Parathyroid adenoma (tissue), 2 donors: ENCODE results near the gene WNT5B.

Source experiments
- H2AFZ ChIP-seq: fragments of 300-600 bp; sonication (generic); one replicate; pipeline ENCODE4 v1.7.0; 2017; ENCODE audit warnings: antibody characterized with exemption, mild to moderate bottlenecking
- H3K27ac ChIP-seq: fragments of 300-600 bp; sonication (generic); one replicate; pipeline ENCODE4 v1.7.0; 2017
- H3K27me3 ChIP-seq: fragments of 300-600 bp; sonication (generic); one replicate; pipeline ENCODE4 v1.7.0; 2017; ENCODE audit warnings: low read length; ENCODE audit not compliant: control insufficient read depth, insufficient read depth
- H3K36me3 ChIP-seq: fragments of 300-600 bp; sonication (generic); one replicate; pipeline ENCODE4 v1.7.0; 2017; ENCODE audit warnings: low read length; ENCODE audit not compliant: control insufficient read depth, insufficient read depth
- H3K4me1 ChIP-seq: fragments of 300-600 bp; sonication (generic); one replicate; pipeline ENCODE4 v1.7.0; 2017; ENCODE audit warnings: control low read depth
- H3K4me2 ChIP-seq: fragments of 300-600 bp; sonication (generic); one replicate; pipeline ENCODE4 v1.7.0; 2017; ENCODE audit warnings: low read length
- H3K4me3 ChIP-seq: fragments of 300-600 bp; sonication (generic); one replicate; pipeline ENCODE4 v1.7.0; 2017; ENCODE audit warnings: low read depth, low read length
- H3K79me2 ChIP-seq: fragments of 300-600 bp; sonication (generic); one replicate; pipeline ENCODE4 v1.7.0; 2017; ENCODE audit warnings: control low read depth
- H3K9ac ChIP-seq: fragments of 300-600 bp; sonication (generic); one replicate; pipeline ENCODE4 v1.7.0; 2017; ENCODE audit warnings: mild to moderate bottlenecking
- H3K9me3 ChIP-seq: fragments of 300-600 bp; sonication (generic); one replicate; pipeline ENCODE4 v1.7.0; 2017; ENCODE audit warnings: low read length; ENCODE audit not compliant: control insufficient read depth
- CTCF ChIP-seq: fragments of 300-600 bp; sonication (generic); IDR thresholded peaks from one replicate; pipeline ENCODE4 v1.7.0; 2017; ENCODE audit warnings: antibody characterized with exemption, mild to moderate bottlenecking
- donor health status: primary hyperparathyroidism.

Gene WNT5B

GRCh38 chr12:1642513-1642912 lies 13.5 kb downstream of the WNT5B start:
- H3K4me1 ChIP-seq = peaks cover 47% of the 10 kb centered on the region

GRCh38 chr12:1643043-1643442 lies 14.0 kb downstream of the WNT5B start:
- no peak overlapping the region for H3K4me3 ChIP-seq
- H3K9me3 ChIP-seq = no peaks in the 10 kb centered on the region
- peaks cover 50% of the 10 kb centered on the region for H3K4me1 ChIP-seq
- H3K27ac ChIP-seq = peak overlapping the region; percentile 71
- H3K4me2 ChIP-seq = no peak overlapping the region
- no peak overlapping the region for H2AFZ ChIP-seq
- peaks cover 16% of the 10 kb centered on the region for H3K79me2 ChIP-seq
- H3K36me3 ChIP-seq = no peaks in the 10 kb centered on the region
- TF ChIP-seq CTCF = no peak
- H3K27me3 ChIP-seq = no peaks in the 10 kb centered on the region
- no peak overlapping the region for H3K9ac ChIP-seq

More at GRCh38 chr12:1642513-1642912, 13.5 kb downstream of the WNT5B start:
- TF ChIP-seq CTCF = no peak
- H3K27me3 ChIP-seq = no peaks in the 10 kb centered on the region
- H3K4me2 ChIP-seq = no peak overlapping the region
- H3K4me3 ChIP-seq = no peak overlapping the region
- H3K9me3 ChIP-seq = no peaks in the 10 kb centered on the region
- peak overlapping the region; percentile 71 for H3K27ac ChIP-seq
- no peaks in the 10 kb centered on the region for H3K36me3 ChIP-seq
- H3K79me2 ChIP-seq = peaks cover 16% of the 10 kb centered on the region
- H2AFZ ChIP-seq = no peak overlapping the region
- no peak overlapping the region for H3K9ac ChIP-seq

GRCh38 chr12:1643905-1644533 lies 15.0 kb downstream of the WNT5B start:
- no peak for TF ChIP-seq CTCF
- H2AFZ ChIP-seq = no peak overlapping the region
- no peaks in the 10 kb centered on the region for H3K9me3 ChIP-seq
- peak overlapping the region; percentile 96 for H3K27ac ChIP-seq
- H3K9ac ChIP-seq = no peak overlapping the region
- peaks cover 7% of the 10 kb centered on the region for H3K79me2 ChIP-seq
- no peaks in the 10 kb centered on the region for H3K36me3 ChIP-seq
- no peak overlapping the region for H3K4me2 ChIP-seq
- no peaks in the 10 kb centered on the region for H3K27me3 ChIP-seq
- no peak overlapping the region for H3K4me3 ChIP-seq
- peaks cover 60% of the 10 kb centered on the region for H3K4me1 ChIP-seq

GRCh38 chr12:1644534-1645438 lies 15.8 kb downstream of the WNT5B start:
- no peak overlapping the region for H3K9ac ChIP-seq
- H3K9me3 ChIP-seq = no peaks in the 10 kb centered on the region
- peak overlapping the region; percentile 96 for H3K27ac ChIP-seq
- H3K79me2 ChIP-seq = peaks cover 7% of the 10 kb centered on the region
- H3K27me3 ChIP-seq = no peaks in the 10 kb centered on the region
- no peak for TF ChIP-seq CTCF
- H3K4me2 ChIP-seq = peak overlapping the region; percentile 48
- H3K4me1 ChIP-seq = peaks cover 68% of the 10 kb centered on the region
- H2AFZ ChIP-seq = no peak overlapping the region
- H3K4me3 ChIP-seq = no peak overlapping the region
- H3K36me3 ChIP-seq = no peaks in the 10 kb centered on the region
